NCI-H2196 treated with DMSO at 0.1 percent for 48 hours (cell line): ENCODE data around the gene ELAPOR2.
A peak's percentile ranks its signal among the peaks of the same experiment; 100 is the strongest.
"Not testable (repeated sequence)": the region's sequence is repeated elsewhere in the genome, so short reads cannot be mapped to it uniquely, and the experiment has no call there.

Experiments
- DNase-seq: peaks from one replicate; lab custom pipeline; 2025; ENCODE audit not compliant: unreplicated experiment; lab: John Stamatoyannopoulos, UW

The ELAPOR2 gene, protein sequence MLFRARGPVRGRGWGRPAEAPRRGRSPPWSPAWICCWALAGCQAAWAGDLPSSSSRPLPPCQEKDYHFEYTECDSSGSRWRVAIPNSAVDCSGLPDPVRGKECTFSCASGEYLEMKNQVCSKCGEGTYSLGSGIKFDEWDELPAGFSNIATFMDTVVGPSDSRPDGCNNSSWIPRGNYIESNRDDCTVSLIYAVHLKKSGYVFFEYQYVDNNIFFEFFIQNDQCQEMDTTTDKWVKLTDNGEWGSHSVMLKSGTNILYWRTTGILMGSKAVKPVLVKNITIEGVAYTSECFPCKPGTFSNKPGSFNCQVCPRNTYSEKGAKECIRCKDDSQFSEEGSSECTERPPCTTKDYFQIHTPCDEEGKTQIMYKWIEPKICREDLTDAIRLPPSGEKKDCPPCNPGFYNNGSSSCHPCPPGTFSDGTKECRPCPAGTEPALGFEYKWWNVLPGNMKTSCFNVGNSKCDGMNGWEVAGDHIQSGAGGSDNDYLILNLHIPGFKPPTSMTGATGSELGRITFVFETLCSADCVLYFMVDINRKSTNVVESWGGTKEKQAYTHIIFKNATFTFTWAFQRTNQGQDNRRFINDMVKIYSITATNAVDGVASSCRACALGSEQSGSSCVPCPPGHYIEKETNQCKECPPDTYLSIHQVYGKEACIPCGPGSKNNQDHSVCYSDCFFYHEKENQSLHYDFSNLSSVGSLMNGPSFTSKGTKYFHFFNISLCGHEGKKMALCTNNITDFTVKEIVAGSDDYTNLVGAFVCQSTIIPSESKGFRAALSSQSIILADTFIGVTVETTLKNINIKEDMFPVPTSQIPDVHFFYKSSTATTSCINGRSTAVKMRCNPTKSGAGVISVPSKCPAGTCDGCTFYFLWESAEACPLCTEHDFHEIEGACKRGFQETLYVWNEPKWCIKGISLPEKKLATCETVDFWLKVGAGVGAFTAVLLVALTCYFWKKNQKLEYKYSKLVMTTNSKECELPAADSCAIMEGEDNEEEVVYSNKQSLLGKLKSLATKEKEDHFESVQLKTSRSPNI

DNA sequence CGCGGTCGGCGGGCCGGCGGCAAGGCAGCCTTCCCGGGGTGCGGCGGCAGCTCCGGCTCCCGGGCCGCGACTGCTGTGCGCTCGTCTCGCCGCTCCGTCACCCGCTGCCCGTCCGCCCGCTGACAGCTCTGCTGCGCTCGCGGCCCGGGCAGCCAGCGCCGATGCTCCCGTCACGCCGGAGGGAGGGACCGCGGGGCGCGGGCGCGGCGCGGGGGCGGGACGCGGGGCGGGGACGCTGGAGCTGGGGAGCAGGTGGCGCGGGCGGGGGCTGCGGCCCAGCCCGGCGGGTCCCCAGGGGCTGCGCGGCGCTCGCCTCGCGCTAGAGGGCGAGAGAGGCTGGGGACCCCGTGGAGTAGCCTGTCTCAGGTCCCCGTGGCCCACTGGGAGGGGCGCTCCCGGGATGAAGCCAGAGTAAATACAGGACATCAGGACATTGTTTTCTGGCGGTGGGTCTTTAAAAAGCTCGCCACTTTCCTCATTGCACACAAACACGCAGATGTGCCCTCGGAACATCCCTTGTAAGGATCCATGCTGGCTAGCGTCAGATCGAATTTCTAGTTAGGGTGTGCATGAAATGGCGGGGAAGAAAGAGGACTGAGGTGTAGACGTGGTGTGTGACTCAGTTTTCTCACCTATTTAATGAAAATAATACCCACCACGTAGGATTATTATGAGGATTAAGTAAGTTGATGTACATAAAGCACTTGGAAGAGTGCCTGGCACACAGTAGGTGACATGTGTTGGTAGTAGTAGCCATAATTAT, at the start of gene ELAPOR2:
ELAPOR2 (minus strand) TSS at position 130 of the 763 bp plus-strand sequence. CDS start 141 bp downstream, outside the sequence.
- DNase-seq, result peak; percentile 78

DNA sequence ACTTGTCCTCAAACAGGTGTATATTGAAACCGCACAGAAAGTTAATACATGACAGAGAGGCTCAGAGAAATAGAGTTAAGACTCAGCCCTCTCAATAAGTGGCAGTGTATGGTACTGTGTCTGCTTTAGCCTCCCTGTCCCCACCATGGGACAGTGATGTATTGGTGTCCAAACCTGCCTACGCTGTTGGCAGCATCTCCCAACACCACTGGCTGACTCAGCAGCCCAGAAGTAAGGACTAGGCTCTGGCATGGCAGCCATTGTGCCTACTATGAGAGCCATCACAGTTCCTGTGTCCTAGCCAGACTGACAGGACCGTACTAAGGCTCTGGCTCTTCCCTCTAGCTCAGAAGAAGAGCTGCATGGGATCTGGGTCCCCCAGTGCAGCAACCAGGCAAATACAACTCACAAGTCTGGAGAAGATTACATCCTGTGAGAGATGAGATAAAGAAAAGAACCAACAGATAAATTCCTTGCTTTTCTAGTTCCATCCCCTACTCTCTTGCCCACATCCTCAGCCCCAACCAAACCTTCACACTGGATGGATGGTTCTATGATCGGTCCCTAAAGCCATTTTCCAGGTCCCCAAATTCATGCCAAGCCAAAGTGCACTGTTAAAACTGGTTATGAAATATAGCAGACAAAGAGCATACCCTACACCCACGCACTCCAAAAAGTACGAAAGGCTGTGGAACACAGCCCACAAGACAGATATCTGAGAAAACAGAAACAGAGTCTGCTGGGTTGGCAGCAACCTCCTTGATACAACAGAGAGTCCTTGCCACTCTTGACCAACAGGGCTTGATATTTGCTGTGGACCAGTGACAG, 48.7 kb upstream of the ELAPOR2 start:
- no peak for DNase-seq

DNA sequence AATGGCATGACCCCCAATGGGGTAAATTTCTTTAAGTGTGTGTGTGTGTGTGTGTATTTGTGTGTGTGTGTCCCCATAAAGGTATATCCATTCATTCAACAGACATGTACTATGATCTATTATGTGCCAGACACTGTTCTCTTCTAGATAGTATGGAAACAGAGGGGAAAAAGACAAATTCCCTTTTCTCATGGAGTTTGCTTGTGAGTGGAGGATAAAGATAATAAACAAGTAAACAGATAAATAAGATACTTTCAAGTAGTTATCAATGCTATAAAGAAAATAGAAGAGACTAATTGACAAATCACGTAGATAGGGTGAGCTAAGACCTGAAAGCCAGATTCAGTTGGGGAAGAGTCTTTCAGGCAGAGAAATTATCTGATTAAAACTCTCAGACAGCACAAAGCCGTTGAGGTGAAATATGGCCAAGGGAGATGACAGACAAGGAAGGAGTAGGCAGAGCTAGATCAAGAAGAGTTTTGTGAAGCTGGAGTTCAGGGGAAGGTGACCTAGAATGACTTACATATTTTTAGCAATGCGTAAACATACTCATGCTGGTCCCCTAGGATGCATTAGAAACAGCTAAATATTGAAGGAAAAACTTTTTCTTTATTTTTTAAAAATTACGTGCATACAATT, 47.6 kb upstream of the ELAPOR2 start:
- DNase-seq, result no peak

- no peak for DNase-seq
Observed at GRCh38 chr7:87105401-87105800, 45.9 kb upstream of the ELAPOR2 start.

- DNase-seq, result no peak
Observed at GRCh38 chr7:87100326-87100725, 40.9 kb upstream of the ELAPOR2 start.

DNA sequence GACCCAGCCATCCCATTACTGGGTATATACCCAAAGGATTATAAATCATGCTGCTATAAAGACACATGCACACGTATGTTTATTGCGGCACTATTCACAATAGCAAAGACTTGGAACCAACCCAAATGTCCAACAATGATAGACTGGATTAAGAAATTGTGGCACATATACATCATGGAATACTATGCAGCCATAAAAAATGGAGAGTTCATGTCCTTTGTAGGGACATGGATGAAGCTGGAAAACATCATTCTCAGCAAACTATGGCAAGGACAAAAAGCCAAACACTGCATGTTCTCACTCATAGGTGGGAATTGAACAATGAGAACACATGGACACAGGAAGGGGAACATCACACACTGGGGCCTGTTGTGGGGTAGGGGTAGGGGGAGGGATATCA, 37.9 kb upstream of the ELAPOR2 start:
- DNase-seq, result not testable (repeated sequence)

DNA sequence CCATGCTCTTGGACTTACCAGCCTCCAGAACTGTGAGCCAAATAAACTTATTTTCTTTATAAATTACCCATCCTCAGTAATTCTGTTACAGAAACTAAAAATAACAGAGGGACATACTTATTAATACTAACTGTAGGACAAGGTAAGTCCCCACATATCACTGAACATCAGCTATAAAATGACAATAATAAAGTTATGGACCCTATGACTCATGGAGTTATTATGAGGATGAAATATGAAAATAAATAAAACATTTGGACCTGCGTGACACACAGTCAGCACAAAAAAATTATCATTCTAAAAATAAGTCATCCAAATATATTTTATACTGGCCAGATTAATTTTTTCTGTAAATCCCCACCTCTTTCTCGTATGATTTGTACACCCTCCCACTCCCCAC, 34.9 kb upstream of the ELAPOR2 start:
- DNase-seq, result no peak

DNA sequence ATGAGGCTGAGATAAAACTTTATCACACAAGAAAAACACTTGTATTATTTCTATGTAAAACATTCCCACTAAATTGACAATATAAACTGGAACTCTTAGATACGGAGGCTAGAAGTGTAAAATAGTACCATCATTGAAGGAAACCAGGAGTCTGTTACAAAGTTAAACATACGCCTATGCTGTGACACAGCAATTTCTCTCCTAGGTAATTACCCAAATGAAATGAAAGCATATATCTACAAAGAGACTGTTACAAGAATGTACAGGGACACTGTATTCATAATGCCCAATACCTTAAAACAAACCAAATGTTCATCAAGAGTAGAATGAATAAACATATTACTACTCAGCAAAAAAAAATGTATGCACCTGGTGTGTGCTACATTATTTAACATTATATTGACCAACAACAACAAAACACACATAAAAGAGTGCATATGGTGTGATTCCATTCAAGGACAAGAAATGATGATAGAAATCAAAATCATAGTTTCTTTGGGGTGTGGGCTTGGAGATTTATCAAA, 33.2 kb upstream of the ELAPOR2 start:
- no peak for DNase-seq

DNA sequence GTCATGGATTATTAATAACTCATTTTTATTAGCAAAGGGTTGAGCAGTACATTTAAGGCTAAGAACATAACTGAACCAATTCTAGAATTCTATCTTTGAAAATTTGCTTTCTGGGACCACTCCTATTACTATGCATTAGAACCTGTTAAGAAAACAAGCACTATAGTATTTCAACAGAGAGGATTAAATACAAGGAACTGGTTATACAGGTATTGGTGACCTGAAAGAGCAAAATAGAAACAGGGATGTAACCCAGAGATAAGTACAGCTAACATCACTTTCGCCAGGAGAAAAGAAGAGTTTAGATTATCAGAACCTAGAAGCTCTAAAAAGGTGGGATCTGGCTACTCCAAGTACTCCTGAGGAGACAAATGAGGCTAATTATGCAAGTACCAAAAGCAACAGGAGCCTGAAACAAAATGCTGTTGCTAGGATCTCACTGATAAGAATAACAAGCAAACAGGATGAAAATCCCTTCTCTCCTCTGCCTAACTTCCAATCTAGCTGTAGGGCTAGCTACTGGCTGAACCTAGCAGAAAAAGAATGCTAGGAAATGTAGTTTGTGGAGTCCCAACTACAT, 32.1 kb upstream of the ELAPOR2 start:
- no peak for DNase-seq

DNA sequence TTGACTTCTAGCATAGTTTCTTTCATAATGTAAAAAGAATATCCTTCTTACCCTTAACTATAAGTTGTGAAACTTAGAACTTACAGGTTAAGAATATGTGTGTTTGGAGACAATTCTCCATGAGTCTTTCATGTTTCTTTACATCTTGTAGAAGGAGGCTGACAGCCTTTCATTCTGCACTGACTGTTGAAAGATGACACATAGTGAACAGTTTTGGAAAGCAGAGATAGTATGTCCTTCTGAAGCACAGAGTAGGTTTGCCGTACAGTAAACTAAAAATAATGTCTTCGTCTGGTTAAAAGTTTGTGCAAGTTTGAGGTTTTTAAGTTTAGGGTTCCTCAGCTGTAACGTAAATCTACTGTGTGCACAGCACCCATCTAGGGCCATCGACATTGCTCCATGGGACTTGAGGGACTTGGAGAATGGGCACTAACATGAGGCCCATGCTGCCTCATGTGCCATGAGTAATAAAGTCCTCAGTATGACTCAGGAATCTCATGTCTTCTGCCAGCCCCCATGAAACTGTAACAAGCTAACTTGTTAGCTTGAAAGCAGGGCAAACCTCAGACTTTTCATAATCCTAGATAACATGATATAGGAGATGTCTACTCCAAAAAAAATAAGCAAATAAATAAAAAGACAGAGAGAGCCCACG, 24.5 kb upstream of the ELAPOR2 start:
- no peak for DNase-seq

GRCh38 chr7:87082675-87083074, 23.2 kb upstream of the ELAPOR2 start:
- DNase-seq, result no peak

GRCh38 chr7:87075671-87076404, 16.4 kb upstream of the ELAPOR2 start:
- DNase-seq, result no peak

GRCh38 chr7:87067788-87068187, 8.3 kb upstream of the ELAPOR2 start:
- no peak for DNase-seq

- no peak for DNase-seq
Observed at GRCh38 chr7:87060288-87060537, 759 bp upstream of the ELAPOR2 start.

GRCh38 chr7:87058744-87059524, 520 bp downstream of the ELAPOR2 start:
- no peak for DNase-seq

- no peak for DNase-seq
Observed at GRCh38 chr7:87057210-87057609, 2.2 kb downstream of the ELAPOR2 start.

DNA sequence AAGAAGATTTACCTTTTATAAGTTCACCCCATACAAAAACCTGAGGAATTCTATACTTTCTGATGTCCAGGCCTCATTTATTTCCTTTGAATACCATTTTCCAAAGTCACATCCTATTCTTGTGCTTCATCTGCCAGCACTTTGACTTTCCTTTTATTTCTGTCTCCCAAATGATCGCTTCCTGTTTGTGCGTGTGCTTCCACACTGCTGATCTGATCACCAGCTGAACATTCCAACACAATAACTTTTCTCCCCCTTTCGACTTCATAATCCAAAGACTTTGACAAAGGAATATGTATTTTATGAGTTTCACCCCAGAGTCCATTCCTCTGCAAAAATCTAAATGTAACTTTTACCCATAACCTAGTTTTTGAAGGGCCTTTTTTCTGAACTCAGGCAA, 3.1 kb downstream of the ELAPOR2 start:
- DNase-seq, result no peak
